GM19239 (cell line): ENCODE results near the gene ZNF423.
"Not testable (repeated sequence)": the region's sequence is repeated elsewhere in the genome, so short reads cannot be mapped to it uniquely, and the experiment has no call there.

Experiments
- DNase-seq: peaks from one replicate; pipeline ENCODE4 v3.0.0; 2011; ENCODE audit warnings: low spot score; ENCODE audit not compliant: insufficient read length
- FAIRE-seq: peaks from 2 replicates; lab custom pipeline; 2011; peaks lifted over from hg19 to GRCh38; lab: Jason Lieb, UNC

ZNF423 gene

GRCh38 chr16:49513040-49513439 is 342.9 kb downstream of the ZNF423 start:
- no peak for FAIRE-seq
- peak; percentile 23 for DNase-seq

- no peak for FAIRE-seq
Observed at GRCh38 chr16:49510654-49511305, 345.1 kb downstream of the ZNF423 start.

GRCh38 chr16:49510141-49510540 is 345.8 kb downstream of the ZNF423 start:
- FAIRE-seq (no peak), DNase-seq (no peak)

More at GRCh38 chr16:49510654-49511305, 345.1 kb downstream of the ZNF423 start:
- DNase-seq: no peak

- FAIRE-seq, DNase-seq: not testable (repeated sequence)
Observed at GRCh38 chr16:49506058-49507013, 349.6 kb downstream of the ZNF423 start.

- DNase-seq: no peak
- FAIRE-seq: no peak
Observed at GRCh38 chr16:49505556-49505955, 350.4 kb downstream of the ZNF423 start.

GRCh38 chr16:49504626-49505025 is 351.3 kb downstream of the ZNF423 start:
- DNase-seq (no peak), FAIRE-seq (no peak)

- DNase-seq (no peak), FAIRE-seq (no peak)
Observed at GRCh38 chr16:49504023-49504364, 351.9 kb downstream of the ZNF423 start.

- FAIRE-seq: peak; percentile 84
- DNase-seq: peak; percentile 55
Observed at GRCh38 chr16:49503256-49504022, 352.5 kb downstream of the ZNF423 start.

GRCh38 chr16:49502136-49502881 is 353.6 kb downstream of the ZNF423 start:
- FAIRE-seq (no peak), DNase-seq (no peak)

- no peak for DNase-seq
- FAIRE-seq: no peak
Observed at GRCh38 chr16:49499869-49500610, 355.9 kb downstream of the ZNF423 start.

- FAIRE-seq (no peak), DNase-seq (no peak)
Observed at GRCh38 chr16:49499414-49499785, 356.5 kb downstream of the ZNF423 start.

GRCh38 chr16:49498666-49499413 is 357.1 kb downstream of the ZNF423 start:
- DNase-seq (no peak), FAIRE-seq (no peak)

GRCh38 chr16:49498264-49498663 is 357.6 kb downstream of the ZNF423 start:
- FAIRE-seq (no peak), DNase-seq (no peak)

- FAIRE-seq: no peak
- no peak for DNase-seq
Observed at GRCh38 chr16:49497466-49497865, 358.4 kb downstream of the ZNF423 start.

- FAIRE-seq (no peak), DNase-seq (no peak)
Observed at GRCh38 chr16:49496656-49497055, 359.3 kb downstream of the ZNF423 start.

GRCh38 chr16:49495596-49496355 is 360.1 kb downstream of the ZNF423 start:
- no peak for FAIRE-seq

GRCh38 chr16:49494891-49495566 is 360.9 kb downstream of the ZNF423 start:
- FAIRE-seq (no peak), DNase-seq (no peak)

More at GRCh38 chr16:49495596-49496355, 360.1 kb downstream of the ZNF423 start:
- DNase-seq: no peak
